Skeletal muscle satellite cell (primary cell): ENCODE results near the gene EXOC6B.

Source experiments
- H3K27me3 ChIP-seq: 2 replicates; pipeline ENCODE4 v1.7.0; 2013; ENCODE audit warnings: low read length; ENCODE audit not compliant: control insufficient read depth, insufficient read depth
- H3K36me3 ChIP-seq: 2 replicates; pipeline ENCODE4 v1.7.0; 2013; ENCODE audit warnings: mild to moderate bottlenecking, control low read depth, low read length; ENCODE audit not compliant: insufficient read depth
- H3K4me1 ChIP-seq: 2 replicates; pipeline ENCODE4 v1.7.0; 2013; ENCODE audit warnings: low read length; ENCODE audit not compliant: control insufficient read depth, insufficient read depth
- H3K4me2 ChIP-seq: 2 replicates; pipeline ENCODE4 v1.7.0; 2013; ENCODE audit warnings: mild to moderate bottlenecking, low read length
- H3K4me3 ChIP-seq: 2 replicates; pipeline ENCODE4 v1.7.0; 2013; ENCODE audit warnings: low read length
- H3K9ac ChIP-seq: 2 replicates; pipeline ENCODE4 v1.7.0; 2013; ENCODE audit warnings: mild to moderate bottlenecking, low read depth, low read length, moderate library complexity
- H3K9me3 ChIP-seq: replicated peaks from 2 replicates; pipeline ENCODE4 v1.7.0; 2013; ENCODE audit warnings: mild to moderate bottlenecking, control low read depth, low read length

Gene EXOC6B

DNA sequence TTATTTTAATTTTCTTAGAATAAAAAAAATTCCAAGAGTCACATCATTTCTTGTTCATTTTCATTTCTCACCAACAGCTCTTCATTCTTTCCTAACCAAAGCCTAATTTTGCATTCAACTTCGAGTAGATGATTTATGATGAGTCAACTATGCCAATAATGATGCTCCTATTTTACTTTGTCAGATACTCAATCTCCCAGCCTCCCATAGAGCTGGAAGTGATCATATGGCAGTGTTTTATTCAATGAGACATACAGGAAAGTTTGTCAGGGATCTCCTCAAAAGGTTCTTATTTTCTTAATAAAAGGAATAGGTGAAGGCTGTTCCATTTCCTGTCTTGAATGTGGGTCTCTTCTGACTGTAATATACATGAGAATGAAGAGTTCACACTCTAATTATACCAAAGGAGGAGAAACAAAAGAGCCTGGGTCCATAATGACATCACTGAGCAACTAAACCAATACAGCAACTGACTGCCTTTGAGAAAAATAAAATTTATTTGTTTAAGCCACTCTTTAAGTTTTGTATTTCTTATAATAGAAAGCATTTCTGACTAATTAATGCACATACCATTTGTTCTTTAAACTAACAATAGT, 447.0 kb downstream of the EXOC6B start:
- H3K9me3 ChIP-seq, result no peaks in the 10 kb centered on the region
- H3K9ac ChIP-seq, result no peak overlapping the region
- H3K36me3 ChIP-seq, result no peaks in the 10 kb centered on the region
- no peaks in the 10 kb centered on the region for H3K4me1 ChIP-seq
- no peaks in the 10 kb centered on the region for H3K27me3 ChIP-seq
- no peak overlapping the region for H3K4me3 ChIP-seq
- no peak overlapping the region for H3K4me2 ChIP-seq

DNA sequence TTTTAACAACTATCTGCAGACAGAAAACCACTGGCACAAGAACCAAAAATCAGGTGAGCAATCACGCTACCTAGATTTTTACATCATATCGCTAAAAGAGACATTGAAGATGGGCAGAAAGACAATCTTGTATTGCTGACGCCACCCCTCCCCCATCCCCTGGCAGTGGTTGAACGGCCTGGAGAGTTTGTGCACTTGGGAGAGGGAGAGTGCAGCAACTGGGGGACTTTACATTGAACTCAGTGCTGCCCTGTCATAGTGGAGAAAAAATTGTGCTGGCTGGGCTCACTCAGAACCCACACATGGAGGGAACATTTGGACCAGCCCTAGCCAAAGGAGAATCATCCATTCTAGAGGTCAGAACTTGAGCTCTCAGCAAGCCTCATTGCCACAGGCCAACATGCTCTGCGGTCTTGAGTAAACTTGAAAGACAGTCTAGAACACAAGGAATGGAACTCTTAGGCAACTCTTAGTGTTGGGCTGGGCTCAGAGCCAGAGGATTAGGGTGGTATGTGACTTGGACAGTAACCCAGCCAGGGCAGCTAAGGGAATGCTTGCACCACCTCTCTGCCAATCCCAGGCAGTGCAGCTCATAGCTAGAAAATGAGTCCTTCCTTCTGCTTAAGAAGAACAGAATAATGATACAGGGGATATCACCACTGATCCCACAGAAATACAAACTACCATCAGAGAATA, 458.2 kb downstream of the EXOC6B start:
- H3K36me3 ChIP-seq, result no peaks in the 10 kb centered on the region
- H3K4me2 ChIP-seq, result no peak overlapping the region
- H3K4me1 ChIP-seq, result no peaks in the 10 kb centered on the region
- H3K9me3 ChIP-seq, result no peaks in the 10 kb centered on the region
- no peaks in the 10 kb centered on the region for H3K27me3 ChIP-seq
- H3K4me3 ChIP-seq, result no peak overlapping the region
- H3K9ac ChIP-seq, result no peak overlapping the region

DNA sequence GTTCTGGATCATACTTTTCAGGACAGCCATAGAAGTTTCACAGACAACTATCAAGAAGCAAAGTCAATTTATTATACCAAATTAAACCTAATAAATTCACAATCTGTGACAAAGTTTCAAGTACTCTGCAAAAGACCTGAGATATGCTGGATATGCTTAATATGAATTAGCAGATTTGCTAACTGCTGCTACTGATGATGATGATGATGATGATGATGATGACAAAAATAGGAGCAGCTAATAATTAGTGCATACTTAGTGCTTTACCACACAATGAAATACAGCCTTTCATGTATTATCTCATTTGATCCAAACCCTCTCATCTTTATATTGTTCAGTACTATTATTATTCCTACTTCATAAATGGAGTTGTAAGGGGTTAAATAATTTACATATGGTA, 462.4 kb downstream of the EXOC6B start:
- Histone ChIP-seq H3K9me3 (no peaks in the 10 kb centered on the region), H3K4me3 (no peak overlapping the region), H3K27me3 (no peaks in the 10 kb centered on the region), H3K4me1 (no peaks in the 10 kb centered on the region), H3K9ac (no peak overlapping the region), H3K4me2 (no peak overlapping the region), H3K36me3 (no peaks in the 10 kb centered on the region)

DNA sequence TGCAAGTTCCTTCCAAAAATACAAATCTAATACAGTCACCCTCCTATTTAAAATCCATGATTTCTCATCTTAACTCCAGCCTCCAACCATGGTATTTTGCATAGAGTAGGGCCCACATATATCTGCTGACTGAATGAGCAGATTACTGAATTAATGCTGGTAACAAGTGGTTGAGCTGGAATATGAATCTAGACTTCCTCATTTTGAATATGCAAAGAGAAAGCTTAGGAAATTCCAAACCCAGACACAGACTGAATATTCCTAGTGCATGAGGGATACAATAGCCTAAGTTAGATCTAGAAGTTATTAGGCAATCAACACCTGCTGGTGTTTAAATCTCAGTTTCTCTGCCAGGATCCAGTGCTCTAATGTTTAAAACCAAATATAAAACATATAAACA, 463.1 kb downstream of the EXOC6B start:
- no peaks in the 10 kb centered on the region for H3K4me1 ChIP-seq
- H3K9me3 ChIP-seq, result no peaks in the 10 kb centered on the region
- H3K27me3 ChIP-seq, result no peaks in the 10 kb centered on the region
- H3K4me3 ChIP-seq, result no peak overlapping the region
- H3K36me3 ChIP-seq, result no peaks in the 10 kb centered on the region
- no peak overlapping the region for H3K4me2 ChIP-seq
- H3K9ac ChIP-seq, result no peak overlapping the region

DNA sequence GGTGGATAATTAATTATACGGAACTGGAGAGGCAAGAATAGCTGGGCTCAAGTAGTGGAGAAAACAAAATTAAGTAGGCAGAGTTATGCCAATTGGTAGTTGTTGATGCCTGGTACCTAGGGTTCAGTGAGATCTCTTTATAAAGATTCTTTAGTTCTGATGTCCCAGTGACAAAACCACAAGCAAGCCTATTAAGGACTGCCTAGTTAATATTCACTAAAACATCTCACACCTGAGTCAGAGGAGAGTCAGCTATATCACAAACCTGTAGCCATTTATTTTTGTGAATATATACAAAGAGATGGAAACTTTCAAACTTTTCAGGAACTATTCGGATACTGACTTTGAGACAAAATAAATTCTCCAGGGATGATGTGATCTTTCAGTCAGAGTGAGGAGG, 464.3 kb downstream of the EXOC6B start:
- H3K4me3 ChIP-seq, result no peak overlapping the region
- H3K4me2 ChIP-seq, result no peak overlapping the region
- no peaks in the 10 kb centered on the region for H3K36me3 ChIP-seq
- H3K9ac ChIP-seq, result no peak overlapping the region
- no peaks in the 10 kb centered on the region for H3K9me3 ChIP-seq
- H3K27me3 ChIP-seq, result no peaks in the 10 kb centered on the region
- no peaks in the 10 kb centered on the region for H3K4me1 ChIP-seq

DNA sequence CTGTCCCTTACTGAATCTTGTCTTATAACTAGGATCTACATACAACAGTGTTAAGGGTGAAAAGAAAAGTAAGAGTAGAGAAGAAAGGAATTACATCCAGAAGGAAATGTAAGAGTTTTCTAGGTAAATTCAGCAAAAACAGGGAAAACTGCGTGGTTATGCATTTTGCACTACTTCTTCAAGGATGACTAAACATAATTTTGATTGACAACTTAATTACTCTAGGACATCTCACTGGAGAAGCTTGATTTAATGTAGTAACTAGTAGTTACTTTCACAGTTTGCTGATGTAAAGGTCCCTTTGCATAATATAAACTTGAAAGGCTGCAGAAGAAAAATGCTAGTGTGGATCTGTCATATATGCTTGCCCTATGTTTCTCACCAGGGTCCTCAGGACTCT, 464.8 kb downstream of the EXOC6B start:
- H3K36me3 ChIP-seq, result no peaks in the 10 kb centered on the region
- no peak overlapping the region for H3K9ac ChIP-seq
- H3K4me2 ChIP-seq, result no peak overlapping the region
- H3K4me3 ChIP-seq, result no peak overlapping the region
- no peaks in the 10 kb centered on the region for H3K27me3 ChIP-seq
- H3K4me1 ChIP-seq, result no peaks in the 10 kb centered on the region
- H3K9me3 ChIP-seq, result no peaks in the 10 kb centered on the region

DNA sequence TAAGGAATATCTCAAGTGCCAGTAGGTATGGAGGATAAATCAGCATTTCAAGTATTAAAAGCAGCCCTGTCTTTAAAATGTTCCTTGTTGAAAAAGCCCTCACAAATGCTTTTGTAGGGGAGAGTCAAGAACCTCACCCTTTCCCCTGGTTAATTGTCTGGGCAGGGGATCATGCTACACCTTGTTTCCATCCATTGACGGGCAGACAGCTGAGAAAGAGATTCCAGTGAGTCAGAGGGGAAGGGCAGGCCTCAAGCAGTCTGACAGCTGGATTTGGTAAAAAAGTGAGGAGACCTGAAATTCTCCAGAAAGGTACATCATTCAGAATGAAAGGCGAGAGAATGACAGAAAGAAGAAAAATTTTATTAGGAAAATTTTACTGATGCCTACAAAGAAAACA, 475.0 kb downstream of the EXOC6B start:
- H3K4me1 ChIP-seq, result no peaks in the 10 kb centered on the region
- no peaks in the 10 kb centered on the region for H3K27me3 ChIP-seq
- H3K36me3 ChIP-seq, result no peaks in the 10 kb centered on the region
- no peak overlapping the region for H3K9ac ChIP-seq
- H3K4me2 ChIP-seq, result no peak overlapping the region
- H3K9me3 ChIP-seq, result no peaks in the 10 kb centered on the region
- no peak overlapping the region for H3K4me3 ChIP-seq

DNA sequence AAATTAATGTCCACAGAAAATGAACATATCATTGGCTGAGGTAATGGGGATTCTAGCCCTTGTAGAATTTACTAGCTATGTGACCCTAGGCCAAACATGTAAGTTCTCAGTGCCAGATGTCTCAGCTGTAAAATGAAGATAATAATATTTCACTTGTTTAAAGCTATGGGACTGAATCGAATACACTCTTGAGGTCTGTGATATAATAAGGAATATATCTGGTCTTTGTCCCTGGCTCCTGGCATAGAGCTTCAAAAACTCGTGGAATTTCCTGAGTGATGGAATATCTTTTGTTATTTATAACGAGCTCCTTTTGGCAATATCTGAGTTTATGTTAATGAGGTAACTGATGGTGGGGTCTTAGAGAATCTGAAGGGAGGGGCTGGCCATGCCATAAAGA, 476.8 kb downstream of the EXOC6B start:
- Histone ChIP-seq H3K9me3 (no peaks in the 10 kb centered on the region), H3K4me3 (no peak overlapping the region), H3K36me3 (no peaks in the 10 kb centered on the region), H3K4me1 (no peaks in the 10 kb centered on the region), H3K4me2 (no peak overlapping the region), H3K9ac (no peak overlapping the region), H3K27me3 (no peaks in the 10 kb centered on the region)

DNA sequence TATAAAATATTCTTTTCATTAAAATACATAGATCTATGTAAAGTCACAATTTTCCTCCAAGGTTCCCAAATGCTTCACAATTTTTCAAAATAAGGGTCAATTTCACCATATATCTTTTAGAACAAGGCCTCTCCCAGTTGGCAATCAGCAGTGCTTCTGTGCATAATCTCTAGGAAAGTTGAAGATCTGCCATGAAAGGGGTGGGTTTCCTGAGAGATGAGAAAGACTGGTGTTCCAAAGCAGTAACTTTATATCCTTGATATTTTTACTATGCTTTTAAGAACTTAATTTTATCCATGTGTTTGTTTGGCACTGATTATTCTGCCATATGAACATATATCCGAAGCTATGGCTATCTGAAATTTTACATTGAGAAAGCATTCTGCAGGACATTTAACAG, 478.8 kb downstream of the EXOC6B start:
- Histone ChIP-seq H3K4me3 (no peak overlapping the region), H3K9ac (no peak overlapping the region), H3K4me1 (no peaks in the 10 kb centered on the region), H3K9me3 (no peaks in the 10 kb centered on the region), H3K4me2 (no peak overlapping the region), H3K27me3 (no peaks in the 10 kb centered on the region), H3K36me3 (no peaks in the 10 kb centered on the region)

DNA sequence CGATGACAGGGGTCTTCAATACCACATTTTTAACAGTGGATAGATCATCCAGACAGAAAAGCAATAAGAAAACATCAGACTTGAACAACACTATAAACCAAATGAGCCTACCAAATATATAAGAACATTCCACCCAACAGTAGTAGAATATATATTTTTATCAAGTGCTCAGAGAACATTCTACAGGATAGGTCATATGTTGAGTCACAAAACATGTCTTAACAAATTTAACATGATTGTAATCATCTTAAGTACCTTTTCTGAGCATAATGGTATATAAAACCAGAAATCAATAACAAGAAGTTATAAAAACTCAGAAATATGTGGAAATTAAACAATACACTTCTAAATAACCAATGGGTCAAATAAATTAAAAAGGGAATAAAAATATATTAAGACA, 484.2 kb downstream of the EXOC6B start:
- Histone ChIP-seq H3K9ac (no peak overlapping the region), H3K4me1 (no peaks in the 10 kb centered on the region), H3K27me3 (no peaks in the 10 kb centered on the region), H3K9me3 (no peaks in the 10 kb centered on the region), H3K4me2 (no peak overlapping the region), H3K36me3 (no peaks in the 10 kb centered on the region), H3K4me3 (no peak overlapping the region)

DNA sequence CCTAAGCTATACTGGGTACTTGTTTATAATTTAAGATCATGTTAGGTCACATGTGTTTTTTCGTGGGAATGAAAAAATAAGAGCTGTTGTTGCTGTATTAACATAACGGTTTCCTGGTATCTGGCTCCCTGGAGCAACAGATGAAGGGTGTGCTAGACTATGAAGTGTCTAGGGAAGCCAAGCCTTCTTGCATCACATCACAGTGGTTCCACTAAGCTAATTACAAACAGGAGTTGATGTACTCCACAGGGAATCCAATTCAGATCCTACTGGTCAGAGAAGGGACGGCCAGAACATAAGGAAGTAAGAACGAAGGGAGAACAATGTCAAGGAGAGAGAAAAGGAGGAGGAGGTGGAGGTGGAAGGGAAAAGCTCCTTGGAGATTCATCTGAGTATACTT, 485.2 kb downstream of the EXOC6B start:
- H3K36me3 ChIP-seq, result no peaks in the 10 kb centered on the region
- no peak overlapping the region for H3K4me2 ChIP-seq
- no peak overlapping the region for H3K9ac ChIP-seq
- H3K27me3 ChIP-seq, result no peaks in the 10 kb centered on the region
- no peaks in the 10 kb centered on the region for H3K9me3 ChIP-seq
- H3K4me3 ChIP-seq, result no peak overlapping the region
- no peaks in the 10 kb centered on the region for H3K4me1 ChIP-seq

DNA sequence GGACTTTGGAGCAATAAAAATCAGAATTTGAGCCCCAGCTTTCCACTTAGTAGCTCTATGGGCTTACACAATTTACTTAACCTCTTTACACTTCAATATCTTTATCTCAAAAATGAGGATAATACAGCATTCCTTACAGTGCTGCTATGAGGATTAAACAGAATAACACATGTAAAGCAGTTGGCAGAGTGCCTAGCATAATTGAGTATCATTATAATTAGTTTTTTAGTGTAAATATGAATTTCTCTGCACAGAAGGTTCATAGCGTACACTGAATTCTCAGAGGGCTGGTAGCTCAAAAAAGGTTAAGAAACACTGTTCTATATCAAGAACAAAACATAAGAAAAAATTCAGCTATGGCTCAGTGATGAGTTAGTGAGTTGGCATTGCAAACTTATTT, 487.8 kb downstream of the EXOC6B start:
- Histone ChIP-seq H3K4me2 (no peak overlapping the region), H3K4me1 (no peaks in the 10 kb centered on the region), H3K9ac (no peak overlapping the region), H3K27me3 (no peaks in the 10 kb centered on the region), H3K4me3 (no peak overlapping the region), H3K9me3 (no peaks in the 10 kb centered on the region), H3K36me3 (no peaks in the 10 kb centered on the region)
